ENCODE measurements around the gene RUBCN.
A peak's percentile ranks its signal among the peaks of the same experiment; 100 is the strongest.

Gene RUBCN

GRCh38 chr3:197736491-197737318 is at the start of gene RUBCN:
Gene RUBCN, minus strand, starts transcription at chr3:197736904. Its CDS starts 185 bp downstream, at chr3:197736719.
- Mint-ChIP-seq H3K4me3 (peak within 1 kb of the TSS; percentile 89), H3K4me1 (peaks cover 14% of the 10 kb centered on the region), H3K27me3 (ENCODE audit: low read depth) (peaks cover 4% of the 10 kb centered on the region), H3K27ac (peak within 1 kb of the TSS; percentile 41 to 86 (median 79)), H3K36me3 (ENCODE audit: low read depth) (no peaks in the 10 kb centered on the region), H3K9me3 (no peaks in the 10 kb centered on the region)
- no peak for TF ChIP-seq CTCF (IDR thresholded peaks at IDR 0.05; ENCODE audit: unreplicated experiment in 3 of 3)

GRCh38 chr3:197784019-197784585 is 47.4 kb upstream of the RUBCN start:
- no peak overlapping the region for H3K27ac Mint-ChIP-seq
- no peaks in the 10 kb centered on the region for H3K4me1 Mint-ChIP-seq
- no peak overlapping the region for H3K4me3 Mint-ChIP-seq
- no peak for TF ChIP-seq CTCF (IDR thresholded peaks at IDR 0.05; ENCODE audit: unreplicated experiment in 3 of 3)
- H3K36me3 Mint-ChIP-seq (ENCODE audit: low read depth) = peaks cover 47% of the 10 kb centered on the region
- no peaks in the 10 kb centered on the region for H3K9me3 Mint-ChIP-seq
- no peaks in the 10 kb centered on the region for H3K27me3 Mint-ChIP-seq (ENCODE audit: low read depth)

GRCh38 chr3:197782230-197782629 is 45.5 kb upstream of the RUBCN start:
- Mint-ChIP-seq H3K36me3 (ENCODE audit: low read depth) (peaks cover 61% of the 10 kb centered on the region), H3K27ac (no peak overlapping the region), H3K27me3 (ENCODE audit: low read depth) (no peaks in the 10 kb centered on the region), H3K4me3 (no peak overlapping the region), H3K4me1 (no peaks in the 10 kb centered on the region), H3K9me3 (no peaks in the 10 kb centered on the region)
- TF ChIP-seq CTCF (IDR thresholded peaks at IDR 0.05; ENCODE audit: unreplicated experiment in 3 of 3) = no peak

- Mint-ChIP-seq H3K36me3 (ENCODE audit: low read depth) (peaks cover 76% of the 10 kb centered on the region), H3K9me3 (no peaks in the 10 kb centered on the region), H3K27ac (no peak overlapping the region), H3K4me3 (no peak overlapping the region), H3K4me1 (no peaks in the 10 kb centered on the region), H3K27me3 (ENCODE audit: low read depth) (no peaks in the 10 kb centered on the region)
- no peak for TF ChIP-seq CTCF (IDR thresholded peaks at IDR 0.05; ENCODE audit: unreplicated experiment in 3 of 3)
Observed at GRCh38 chr3:197775317-197775716, 38.6 kb upstream of the RUBCN start.

GRCh38 chr3:197761784-197762183 is 25.1 kb upstream of the RUBCN start:
- H3K9me3 Mint-ChIP-seq = no peaks in the 10 kb centered on the region
- no peak for TF ChIP-seq CTCF (IDR thresholded peaks at IDR 0.05; ENCODE audit: unreplicated experiment in 3 of 3)

More at GRCh38 chr3:197761784-197762183, 25.1 kb upstream of the RUBCN start:
- H3K36me3 Mint-ChIP-seq (ENCODE audit: low read depth) = peaks cover 28% of the 10 kb centered on the region
- no peaks in the 10 kb centered on the region for H3K4me1 Mint-ChIP-seq
- no peaks in the 10 kb centered on the region for H3K27me3 Mint-ChIP-seq (ENCODE audit: low read depth)
- no peak overlapping the region for H3K27ac Mint-ChIP-seq
- H3K4me3 Mint-ChIP-seq = no peak overlapping the region
